GM21360 (cell line): ENCODE results near the gene RAN.
"Not testable (repeated sequence)": the region's sequence is repeated elsewhere in the genome, so short reads cannot be mapped to it uniquely, and the experiment has no call there.

Experiments used
- ATAC-seq: cut with Tn5 transposase; IDR thresholded peaks from one replicate; pipeline ENCODE4 v1.9.1; 2021; ENCODE audit warnings: mild to moderate bottlenecking, moderate library complexity; ENCODE audit not compliant: unreplicated experiment

The RAN gene

DNA sequence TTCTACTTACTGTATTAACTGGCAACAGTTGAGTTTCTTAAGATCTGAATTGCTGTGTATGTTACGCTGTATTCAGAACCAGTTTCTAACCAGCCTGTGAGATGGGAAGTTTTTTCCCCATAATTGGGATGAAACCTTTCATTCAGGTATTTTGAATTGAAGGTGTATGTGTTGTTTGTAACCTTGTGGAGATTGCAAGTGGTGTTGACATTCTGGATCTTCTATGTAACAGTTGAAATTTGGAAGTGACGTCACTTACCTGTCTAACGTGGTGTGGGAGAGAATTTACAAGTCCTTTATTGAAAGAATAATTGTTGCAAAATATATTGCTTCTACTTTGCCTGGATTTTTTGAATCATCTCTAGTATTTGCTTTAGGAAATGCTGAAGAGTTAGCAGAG lies 5.5 kb downstream of the RAN start:
- no peak for ATAC-seq

DNA sequence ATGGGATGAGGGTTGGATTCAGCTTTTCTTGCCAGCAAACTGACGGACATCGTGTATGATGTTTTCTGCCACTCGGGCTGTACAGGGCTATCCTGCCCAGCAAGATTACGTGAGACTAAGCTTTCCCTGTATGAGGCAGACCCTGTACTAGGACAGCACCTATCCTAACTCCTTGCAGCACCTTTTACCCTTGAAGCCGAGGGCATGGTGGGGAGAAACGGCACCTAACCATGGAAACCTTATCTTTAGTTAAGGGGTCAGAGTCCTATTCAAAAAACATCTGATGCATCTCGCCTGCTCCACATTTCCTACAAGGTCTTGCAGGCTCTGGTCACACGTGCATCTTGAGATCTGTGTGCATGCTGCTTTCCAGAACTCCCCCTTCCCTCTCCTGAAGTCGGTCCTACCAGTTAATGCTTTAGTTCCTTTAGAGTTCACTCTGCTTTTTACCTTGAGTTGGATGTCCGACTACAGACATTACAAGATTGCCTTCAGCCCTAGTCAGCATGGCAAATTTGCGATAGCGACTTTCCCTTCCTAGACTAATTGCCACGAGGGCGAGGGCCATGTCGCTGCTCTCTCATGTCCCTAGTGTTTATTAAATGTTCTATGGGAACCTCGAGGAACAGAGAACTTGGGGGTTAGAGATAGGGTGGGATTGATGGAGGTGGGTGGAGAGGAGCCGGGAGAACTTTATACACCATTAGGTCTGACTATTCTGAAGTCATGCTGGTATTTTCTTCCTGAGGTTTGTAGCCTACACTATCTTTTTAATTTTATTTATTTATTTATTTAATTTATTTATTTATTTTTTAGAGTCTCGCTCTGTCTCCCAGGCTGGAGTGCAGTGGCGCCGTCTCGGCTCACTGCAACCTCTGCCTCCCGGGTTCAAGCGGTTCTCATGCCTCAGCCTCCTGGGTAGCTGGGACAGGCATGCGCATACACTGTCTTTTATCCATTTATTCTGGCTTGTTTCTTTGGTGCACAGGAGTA lies 6.6 kb downstream of the RAN start:
- no peak for ATAC-seq

DNA sequence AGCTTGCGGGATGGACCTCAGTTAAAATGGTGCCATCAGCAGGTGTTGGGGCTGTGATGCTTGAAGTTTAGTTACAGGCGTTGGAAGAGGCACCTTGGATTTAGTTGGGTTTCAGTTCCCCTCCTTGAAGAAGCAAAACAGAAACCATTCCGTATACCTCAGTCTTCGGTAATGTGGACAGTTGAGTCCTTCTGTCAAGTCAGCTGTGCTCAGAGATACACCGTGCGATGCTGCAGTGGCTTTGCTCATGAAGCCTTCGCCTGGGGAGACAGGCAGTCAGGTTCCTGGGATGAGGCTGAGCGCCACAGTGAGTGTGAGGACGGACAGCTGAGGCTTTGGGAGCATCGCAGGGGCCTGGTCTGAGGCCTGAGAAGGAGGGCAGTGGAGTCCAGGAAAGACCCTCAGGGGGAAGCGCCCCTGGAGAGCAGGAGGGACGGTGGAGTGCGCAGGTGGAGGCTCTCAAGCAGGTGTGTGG lies 7.4 kb downstream of the RAN start:
- peak; percentile 81 for ATAC-seq

GRCh38 chr12:130879781-130880389 lies 8.0 kb downstream of the RAN start:
- ATAC-seq = peak; percentile 4

- ATAC-seq = peak; percentile 46
These were observed 8.6 kb downstream of the RAN start for GRCh38 chr12:130880411-130880885.

GRCh38 chr12:130881046-130881445 lies 9.2 kb downstream of the RAN start:
- ATAC-seq = no peak

- no peak for ATAC-seq
These were observed 9.7 kb downstream of the RAN start for GRCh38 chr12:130881548-130881947.

GRCh38 chr12:130887190-130887589 lies 15.3 kb downstream of the RAN start:
- ATAC-seq = not testable (repeated sequence)

DNA sequence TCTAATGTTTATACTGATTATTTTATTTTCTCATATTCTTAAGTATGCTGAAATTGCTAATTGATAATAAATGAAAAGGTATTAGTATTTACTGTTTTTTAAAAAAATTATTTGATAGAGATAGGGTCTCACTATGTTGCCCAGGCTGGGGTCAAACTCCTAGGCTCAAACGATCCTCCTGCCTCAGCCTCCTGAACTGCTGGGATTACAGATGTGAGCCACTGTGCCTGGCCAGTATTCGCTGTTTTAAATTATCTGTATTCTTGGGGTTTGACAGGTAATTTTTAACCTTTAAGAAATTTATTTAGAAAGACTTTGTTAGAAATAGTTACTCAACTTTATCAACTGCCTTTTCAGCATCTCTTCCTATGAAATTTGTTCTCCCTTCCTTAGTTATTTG lies 32.2 kb downstream of the RAN start:
- no peak for ATAC-seq

- ATAC-seq = not testable (repeated sequence)
These were observed 33.1 kb downstream of the RAN start for GRCh38 chr12:130904936-130905455.

DNA sequence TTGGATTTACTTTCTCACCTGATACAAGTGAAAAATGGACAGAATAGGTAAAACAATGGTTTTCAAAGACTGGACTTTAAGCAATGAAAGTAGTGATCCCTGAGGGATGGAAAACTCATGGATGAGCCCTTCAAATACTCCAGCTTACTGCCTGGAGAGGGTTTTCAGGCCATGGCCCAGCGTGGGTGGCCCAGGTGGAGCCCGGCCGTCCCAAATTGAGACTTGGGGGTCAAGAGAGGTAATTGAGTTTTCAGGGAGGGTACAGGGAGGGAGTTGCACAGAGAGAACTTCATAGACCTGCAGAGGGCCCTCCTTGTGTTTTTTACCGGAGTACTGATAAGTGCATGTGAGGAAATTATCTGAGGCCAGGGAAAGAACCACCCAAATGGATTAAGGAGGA lies 37.2 kb downstream of the RAN start:
- no peak for ATAC-seq

DNA sequence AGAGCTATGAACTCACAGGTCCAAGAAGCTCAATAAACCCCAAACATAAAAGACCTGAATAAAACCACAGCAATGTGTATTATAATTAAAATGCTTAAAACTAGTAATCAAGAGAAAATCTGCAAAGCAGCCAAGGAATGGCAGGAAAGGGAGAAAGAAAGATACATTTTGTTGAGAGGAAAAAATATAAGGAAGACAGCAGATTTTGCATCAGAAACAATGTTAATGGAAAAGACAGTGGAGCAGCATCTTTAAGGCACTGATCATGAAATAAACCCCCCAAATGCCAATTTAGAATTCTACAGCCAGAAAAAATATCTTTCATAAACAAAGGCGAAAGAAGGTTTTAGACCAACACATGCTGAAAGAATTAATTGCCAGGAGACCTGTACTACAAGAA lies 39.3 kb downstream of the RAN start:
- no peak for ATAC-seq

- ATAC-seq = no peak
These were observed 40.1 kb downstream of the RAN start for GRCh38 chr12:130911933-130912332.

DNA sequence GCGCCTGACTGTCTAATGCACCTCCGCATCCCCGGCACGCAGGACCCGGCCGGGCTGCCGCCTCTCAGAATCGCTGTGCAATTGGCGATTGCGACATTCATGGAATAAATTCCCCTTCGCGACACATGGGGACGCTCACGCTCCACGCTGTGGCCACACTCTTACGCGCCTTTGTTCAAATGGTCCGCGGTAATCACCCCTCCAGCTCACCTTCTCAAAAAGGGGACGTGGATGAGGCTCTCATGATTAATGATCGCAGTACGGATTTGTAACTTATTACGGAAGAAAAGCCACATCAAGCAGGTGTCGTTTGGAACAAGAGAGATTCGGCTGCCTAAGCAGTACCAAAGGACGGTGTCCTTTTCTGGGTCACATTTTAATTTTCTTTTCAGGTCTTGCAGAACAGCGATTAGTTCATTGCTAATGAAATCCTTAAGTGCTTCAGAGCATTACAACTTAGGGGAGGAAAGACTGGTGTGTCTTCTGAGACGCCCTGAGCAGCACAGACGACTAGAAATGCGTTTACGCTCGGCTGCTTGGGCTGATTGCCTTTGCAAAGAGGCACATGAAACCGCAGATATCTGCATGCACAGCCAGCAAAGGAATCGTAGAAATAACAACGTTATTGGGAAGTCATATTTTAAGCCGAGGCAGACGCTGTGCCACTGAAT lies 44.5 kb downstream of the RAN start:
- no peak for ATAC-seq

DNA sequence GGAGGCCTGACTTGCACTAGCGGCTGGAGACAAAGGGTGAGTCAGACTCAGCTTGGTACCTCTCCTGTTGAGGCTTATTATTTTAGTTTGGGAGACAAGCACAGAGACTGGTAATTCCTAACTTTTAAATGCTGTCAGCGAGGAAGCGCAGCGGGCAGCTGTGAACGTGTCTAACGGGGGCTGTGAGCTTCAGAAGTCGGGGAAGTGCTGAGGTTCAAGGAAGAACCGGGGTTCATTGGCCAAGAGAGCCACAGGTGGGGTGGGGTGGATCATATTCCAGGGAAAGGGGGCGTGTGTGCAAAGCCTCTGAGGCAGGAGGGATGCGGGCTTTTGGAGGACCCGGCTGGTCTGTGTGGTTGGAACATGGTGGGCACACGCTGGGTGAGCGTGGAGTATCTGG lies 45.7 kb downstream of the RAN start:
- ATAC-seq = no peak

DNA sequence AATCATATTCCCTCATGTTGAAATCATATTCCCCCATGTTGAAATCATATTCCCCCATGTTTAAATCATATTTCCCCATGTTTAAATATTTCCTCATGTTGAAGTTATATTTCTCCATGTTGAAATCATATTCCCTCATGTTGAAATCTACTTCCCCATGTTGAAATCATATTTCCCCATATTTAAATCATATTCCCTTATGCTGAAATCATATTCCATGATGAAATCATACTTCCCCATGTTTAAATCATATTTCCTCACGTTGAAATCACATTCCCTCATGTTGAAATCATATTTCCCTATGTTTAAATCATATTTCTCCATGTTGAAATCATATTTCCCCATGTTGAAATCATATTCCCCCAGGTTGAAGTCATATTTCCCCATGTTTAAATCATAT lies 47.2 kb downstream of the RAN start:
- ATAC-seq = no peak

DNA sequence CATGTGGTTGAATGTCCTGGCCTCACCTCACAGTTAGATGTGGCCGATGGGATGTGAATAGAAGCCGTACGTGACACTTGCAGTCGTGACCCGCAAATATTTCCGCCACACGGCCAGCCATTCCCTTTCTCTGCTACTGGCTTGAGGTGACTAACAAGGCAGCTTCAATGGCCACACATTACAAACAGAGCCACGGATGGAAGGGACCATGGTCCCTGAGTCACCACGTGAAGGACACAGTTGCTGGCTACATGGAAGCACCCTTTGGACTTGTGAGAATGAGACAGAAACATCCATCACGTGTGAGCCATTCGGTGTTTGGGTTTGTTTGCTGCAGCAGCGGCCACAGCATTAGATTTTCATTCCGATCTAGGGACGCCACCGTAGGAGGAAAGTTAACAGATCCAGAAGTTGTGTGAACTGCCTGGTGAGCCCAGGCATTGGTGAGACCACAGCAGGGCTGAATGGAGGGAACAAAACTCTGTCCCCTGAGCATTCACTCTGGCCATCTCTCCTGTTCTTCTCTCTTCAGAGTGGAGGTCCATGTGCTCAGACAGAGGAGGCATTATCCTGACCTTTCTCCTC lies 48.3 kb downstream of the RAN start:
- ATAC-seq = no peak

DNA sequence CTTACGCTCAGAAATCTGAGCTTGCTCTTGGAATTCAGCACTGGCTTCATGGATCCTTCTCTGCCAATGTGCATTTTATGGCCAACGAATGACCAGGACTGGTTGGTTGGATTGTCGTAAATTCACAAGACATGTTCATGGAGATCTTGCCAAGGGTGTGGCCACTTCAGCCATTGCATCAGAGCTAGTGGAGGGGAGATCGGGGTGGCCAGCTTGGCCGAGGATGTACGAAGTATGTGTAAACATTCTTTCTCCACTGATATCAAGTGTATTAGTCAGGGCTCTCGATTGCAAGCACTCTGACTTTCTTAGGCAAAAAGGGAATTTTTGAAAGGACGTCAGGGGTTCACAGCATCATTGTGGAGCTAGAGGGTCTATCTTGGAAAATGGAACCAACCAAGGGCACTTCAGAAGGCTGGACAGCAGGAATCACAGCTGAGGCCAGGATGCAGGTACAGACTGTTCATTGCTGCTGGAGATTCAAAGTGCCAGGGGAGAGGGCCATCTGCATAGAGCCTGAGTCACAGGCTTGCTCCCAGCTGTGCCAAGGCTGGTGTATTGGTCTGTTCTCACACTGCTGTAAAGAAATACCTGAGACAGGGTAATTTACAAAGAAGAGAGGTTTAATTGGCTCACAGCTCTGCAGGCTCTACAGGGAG lies 49.0 kb downstream of the RAN start:
- no peak for ATAC-seq

- ATAC-seq = no peak
These were observed 50.7 kb downstream of the RAN start for GRCh38 chr12:130922511-130922953.

- no peak for ATAC-seq
These were observed 53.2 kb downstream of the RAN start for GRCh38 chr12:130924966-130925665.
